ENCODE data around the gene FOXJ1. TPM values are rescaled to one million over a fixed set of nuclear protein-coding genes. Genes with fewer than 3 reads are reported as not detected.

Gene FOXJ1
- total RNA-seq, 1 experiment from 2014 or later, result 4.0 TPM

- Histone ChIP-seq H2BK20ac (ENCODE audit: low read depth, low read length, poor library complexity, severe bottlenecking) (no peak overlapping the region), H4K91ac (ENCODE audit: insufficient read length, low read depth, low read length) (no peak overlapping the region), H2AFZ (ENCODE audit: low read length) (no peak overlapping the region), H3K4me1 (ENCODE audit: insufficient read depth, low read length) (peaks cover 2% of the 10 kb centered on the region; the same call in 1 of the 2 replicates), H2AK5ac (ENCODE audit: insufficient read length, low read length) (no peak overlapping the region), H3K14ac (ENCODE audit: insufficient read depth, low read length) (no peak overlapping the region; the same call in 1 of the 2 replicates), H3K27ac (ENCODE audit: insufficient read length, low read depth, low read length) (no peak overlapping the region), H3K56ac (ENCODE audit: insufficient read length, low read depth, low read length) (no peak overlapping the region), H2BK15ac (ENCODE audit: low read depth, low read length) (no peak overlapping the region), H3K9me3 (ENCODE audit: control insufficient read depth, low read depth, low read length) (no peaks in the 10 kb centered on the region), H3T11ph (ENCODE audit: low read length) (no peak overlapping the region), H3K23ac (ENCODE audit: insufficient read length, low read depth, low read length) (no peak overlapping the region), H4K5ac (ENCODE audit: insufficient read length, low read depth, low read length) (no peak overlapping the region), H3K79me2 (ENCODE audit: insufficient read depth, low read length) (no peaks in the 10 kb centered on the region), H3K4ac (ENCODE audit: low read depth, low read length) (no peak overlapping the region), H2BK12ac (ENCODE audit: insufficient read length, low read depth, low read length) (no peak overlapping the region), H3K18ac (ENCODE audit: insufficient read length, low read depth, low read length) (no peak overlapping the region), H3K79me1 (ENCODE audit: insufficient read depth, low read depth, low read length, poor library complexity, severe bottlenecking) (no peaks in the 10 kb centered on the region), H4K8ac (replicated peaks; ENCODE audit: insufficient read length, low read depth, low read length) (no peak overlapping the region), H4K20me1 (ENCODE audit: control insufficient read depth, insufficient read depth, insufficient read length) (no peaks in the 10 kb centered on the region), H3K23me2 (ENCODE audit: insufficient read length, low read depth, low read length, poor library complexity, severe bottlenecking) (no peaks in the 10 kb centered on the region), H3K27me3 (ENCODE audit: insufficient read depth, low read length) (no peaks in the 10 kb centered on the region), H3K9ac (ENCODE audit: extremely low read depth, insufficient read length, low read length) (no peak overlapping the region), H2BK120ac (ENCODE audit: low read depth, low read length, poor library complexity, severe bottlenecking) (no peak overlapping the region), H2BK5ac (ENCODE audit: insufficient read length, low read length) (no peak overlapping the region), H3K4me2 (ENCODE audit: insufficient read depth, insufficient read length, low read length) (no peak overlapping the region)
- Mint-ChIP-seq H3K27ac (no peak overlapping the region), H3K4me1 (peaks cover 28 to 37% of the 10 kb centered on the region in 2 experiments), H3K27me3 (ENCODE audit: low read depth) (no peaks in the 10 kb centered on the region; the same call in 1 of the 2 replicates), H3K36me3 (ENCODE audit: insufficient read depth in 1 of 3, low read depth in 3 of 3) (no peaks in the 10 kb centered on the region; a peak in 2 of 7 replicates), H3K9me3 (no peaks in the 10 kb centered on the region), H3K4me3 (no peak overlapping the region)
- WGBS (ENCODE audit: extremely low coverage, insufficient read length, low lambda C conversion rate), result no CpG with 5 or more reads among the region's 9 CpGs
- no peak for TF ChIP-seq CTCF (conservative IDR thresholded peaks at IDR 0.05)
- peak; percentile 62 for DNase-seq
These were observed 12.2 kb upstream of the FOXJ1 start for GRCh38 chr17:76153202-76153601.

All from H9 (cell line).